ENCODE measurements around the gene TTC33.

DNA sequence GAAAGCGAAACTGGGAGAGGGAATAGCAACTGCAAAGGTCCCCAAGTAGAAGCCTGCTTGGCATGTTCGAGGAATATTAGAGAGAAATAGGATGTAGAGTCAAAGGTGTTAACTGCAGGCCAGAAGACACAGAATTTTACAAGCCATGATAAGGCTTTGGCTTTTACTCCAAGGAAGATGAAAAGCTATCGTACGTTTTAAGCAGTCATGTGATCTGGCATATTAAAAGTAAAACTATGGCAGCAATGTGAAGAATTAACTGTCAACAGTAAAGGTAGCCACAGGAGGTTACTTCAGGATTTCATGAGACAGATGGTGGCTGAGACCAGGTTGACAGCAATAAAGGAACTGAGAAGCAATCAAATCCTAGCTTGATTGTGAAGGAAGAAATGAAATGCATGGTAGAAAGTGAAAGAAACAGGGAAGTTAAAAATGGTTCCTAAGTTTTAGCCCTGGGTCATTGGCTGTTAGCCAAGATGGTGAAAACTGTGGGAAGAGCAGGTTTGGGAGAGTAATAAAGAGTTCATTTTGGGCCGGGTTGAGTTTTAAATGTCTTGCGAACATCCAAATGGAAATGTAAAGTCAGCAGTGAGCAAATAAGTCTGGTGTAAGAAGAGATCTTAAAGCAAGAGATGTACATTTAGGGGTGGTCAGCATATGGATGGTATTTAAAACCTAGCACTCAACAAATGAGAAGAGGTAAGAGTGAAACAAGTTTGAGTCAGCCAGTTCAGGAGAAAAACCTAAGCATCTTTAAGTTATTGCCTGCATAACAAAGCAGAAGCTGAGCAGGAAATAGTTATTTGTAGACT is 20.3 kb upstream of the TTC33 start:
- TF ChIP-seq, protein P1, sequence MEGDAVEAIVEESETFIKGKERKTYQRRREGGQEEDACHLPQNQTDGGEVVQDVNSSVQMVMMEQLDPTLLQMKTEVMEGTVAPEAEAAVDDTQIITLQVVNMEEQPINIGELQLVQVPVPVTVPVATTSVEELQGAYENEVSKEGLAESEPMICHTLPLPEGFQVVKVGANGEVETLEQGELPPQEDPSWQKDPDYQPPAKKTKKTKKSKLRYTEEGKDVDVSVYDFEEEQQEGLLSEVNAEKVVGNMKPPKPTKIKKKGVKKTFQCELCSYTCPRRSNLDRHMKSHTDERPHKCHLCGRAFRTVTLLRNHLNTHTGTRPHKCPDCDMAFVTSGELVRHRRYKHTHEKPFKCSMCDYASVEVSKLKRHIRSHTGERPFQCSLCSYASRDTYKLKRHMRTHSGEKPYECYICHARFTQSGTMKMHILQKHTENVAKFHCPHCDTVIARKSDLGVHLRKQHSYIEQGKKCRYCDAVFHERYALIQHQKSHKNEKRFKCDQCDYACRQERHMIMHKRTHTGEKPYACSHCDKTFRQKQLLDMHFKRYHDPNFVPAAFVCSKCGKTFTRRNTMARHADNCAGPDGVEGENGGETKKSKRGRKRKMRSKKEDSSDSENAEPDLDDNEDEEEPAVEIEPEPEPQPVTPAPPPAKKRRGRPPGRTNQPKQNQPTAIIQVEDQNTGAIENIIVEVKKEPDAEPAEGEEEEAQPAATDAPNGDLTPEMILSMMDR (IDR thresholded peaks at IDR 0.05): no peak
- TF ChIP-seq EZH2 (IDR thresholded peaks at IDR 0.05): no peak
